Globus pallidus (tissue), 1 donor: Measurements from ENCODE around the gene SORCS3.

Experiments used
- DNase-seq: peaks from one replicate; pipeline ENCODE4 v3.0.0-alpha.2; 2015; ENCODE audit warnings: low spot score

The SORCS3 gene

GRCh38 chr10:104778371-104778770 is 137.3 kb downstream of the SORCS3 start:
- no peak for DNase-seq

- DNase-seq = no peak
Observed at GRCh38 chr10:104779701-104780100, 138.6 kb downstream of the SORCS3 start.

GRCh38 chr10:104780165-104780564 is 139.1 kb downstream of the SORCS3 start:
- DNase-seq = no peak

GRCh38 chr10:104780946-104781595 is 140.0 kb downstream of the SORCS3 start:
- no peak for DNase-seq

- peak; percentile 31 for DNase-seq
Observed at GRCh38 chr10:104784452-104784851, 143.4 kb downstream of the SORCS3 start.

- DNase-seq = no peak
Observed at GRCh38 chr10:104791471-104791870, 150.4 kb downstream of the SORCS3 start.

- DNase-seq = no peak
Observed at GRCh38 chr10:104795411-104795810, 154.3 kb downstream of the SORCS3 start.

GRCh38 chr10:104796823-104797222 is 155.7 kb downstream of the SORCS3 start:
- DNase-seq = no peak

GRCh38 chr10:104802941-104803340 is 161.9 kb downstream of the SORCS3 start:
- DNase-seq = no peak

GRCh38 chr10:104804880-104805279 is 163.8 kb downstream of the SORCS3 start:
- no peak for DNase-seq

GRCh38 chr10:104806801-104807200 is 165.7 kb downstream of the SORCS3 start:
- DNase-seq = no peak

GRCh38 chr10:104807581-104808310 is 166.7 kb downstream of the SORCS3 start:
- no peak for DNase-seq

GRCh38 chr10:104809288-104810090 is 168.4 kb downstream of the SORCS3 start:
- DNase-seq = no peak

GRCh38 chr10:104811166-104811565 is 170.1 kb downstream of the SORCS3 start:
- no peak for DNase-seq

GRCh38 chr10:104816501-104816900 is 175.4 kb downstream of the SORCS3 start:
- DNase-seq = no peak

- no peak for DNase-seq
Observed at GRCh38 chr10:104819731-104820130, 178.6 kb downstream of the SORCS3 start.

GRCh38 chr10:104822088-104822487 is 181.0 kb downstream of the SORCS3 start:
- DNase-seq = no peak

- DNase-seq = no peak
Observed at GRCh38 chr10:104824380-104825006, 183.4 kb downstream of the SORCS3 start.

GRCh38 chr10:104831272-104831671 is 190.2 kb downstream of the SORCS3 start:
- no peak for DNase-seq

GRCh38 chr10:104834580-104834979 is 193.5 kb downstream of the SORCS3 start:
- no peak for DNase-seq

GRCh38 chr10:104835422-104835821 is 194.3 kb downstream of the SORCS3 start:
- DNase-seq = no peak

GRCh38 chr10:104842704-104843103 is 201.6 kb downstream of the SORCS3 start:
- DNase-seq = no peak
